HepG2 (cell line): Measurements from ENCODE around the gene C9orf78. TPM values are rescaled to one million over a fixed set of nuclear protein-coding genes. Genes with fewer than 3 reads are reported as not detected.

Experiments
- BHLHE40 ChIP-seq: IDR thresholded peaks from 2 replicates; pipeline ENCODE4 v1.6.1; 2011; ENCODE audit warnings: low read length, improper control_type of control experiment
- DMAP1 ChIP-seq: IDR thresholded peaks from 2 replicates; pipeline ENCODE4 v1.6.1; 2016
- ISL2 ChIP-seq: sonication (generic); formaldehyde crosslinking; IDR thresholded peaks from 2 replicates; pipeline ENCODE4 v1.5.0; 2020; ENCODE audit warnings: missing genetic modification reagents
- KAT2B ChIP-seq: fragments of 150-350 bp; IDR thresholded peaks from 2 replicates; pipeline ENCODE4 v1.6.1; 2014; ENCODE audit warnings: low read depth, low read length, borderline replicate concordance
- KDM1A ChIP-seq: IDR thresholded peaks from 2 replicates; pipeline ENCODE4 v1.6.1; 2016; ENCODE audit warnings: missing compliant biosample characterization
- KDM3A ChIP-seq: IDR thresholded peaks from 2 replicates; pipeline ENCODE4 v1.6.1; 2018; ENCODE audit warnings: low read depth, missing compliant biosample characterization
- MEIS1 ChIP-seq: sonication (generic); formaldehyde crosslinking; IDR thresholded peaks from 2 replicates; pipeline ENCODE4 v1.9.0; 2021; ENCODE audit warnings: mild to moderate bottlenecking, missing genetic modification reagents, moderate library complexity, borderline replicate concordance
- POLR2AphosphoS2 ChIP-seq: IDR thresholded peaks from 2 replicates; pipeline ENCODE4 v1.6.1; 2011; ENCODE audit warnings: low read depth, low read length, improper control_type of control experiment
- SIN3A ChIP-seq: IDR thresholded peaks from 2 replicates; pipeline ENCODE4 v1.6.1; 2011; ENCODE audit warnings: low read depth, mild to moderate bottlenecking, control low read depth, low read length, borderline replicate concordance
- SUZ12 ChIP-seq: fragments of 150-350 bp; IDR thresholded peaks from 2 replicates; pipeline ENCODE4 v1.6.1; 2014; ENCODE audit warnings: low read depth, low read length
- ZC3H4 ChIP-seq: sonication (generic); formaldehyde crosslinking; IDR thresholded peaks from 2 replicates; pipeline ENCODE4 v1.4.0; 2020; ENCODE audit warnings: missing genetic modification reagents, borderline replicate concordance
- ZNF138 ChIP-seq: sonication (generic); formaldehyde crosslinking; IDR thresholded peaks from 2 replicates; pipeline ENCODE4 v1.5.0; 2020; ENCODE audit warnings: mild to moderate bottlenecking, low read depth, missing genetic modification reagents
- ZNF20 ChIP-seq: sonication (generic); formaldehyde crosslinking; IDR thresholded peaks from 2 replicates; pipeline ENCODE4 v1.4.0; 2020; ENCODE audit warnings: mild to moderate bottlenecking, moderate library complexity, missing genetic modification reagents
- ZNF230 ChIP-seq: sonication (generic); formaldehyde crosslinking; IDR thresholded peaks from 2 replicates; pipeline ENCODE4 v1.4.0; 2020; ENCODE audit warnings: mild to moderate bottlenecking, missing genetic modification reagents
- ZNF383 ChIP-seq: sonication (generic); formaldehyde crosslinking; IDR thresholded peaks from 2 replicates; pipeline ENCODE4 v1.4.0; 2020; ENCODE audit warnings: missing genetic modification reagents, mild to moderate bottlenecking, borderline replicate concordance
- ZNF556 ChIP-seq: sonication (generic); formaldehyde crosslinking; IDR thresholded peaks from 2 replicates; pipeline ENCODE4 v1.4.0; 2020; ENCODE audit warnings: mild to moderate bottlenecking, missing genetic modification reagents, borderline replicate concordance
- ZNF674 ChIP-seq: sonication (generic); formaldehyde crosslinking; IDR thresholded peaks from 2 replicates; pipeline ENCODE4 v1.5.0; 2020; ENCODE audit warnings: low read depth, mild to moderate bottlenecking, missing genetic modification reagents
- polyA plus RNA-seq, 8 experiments: library from polyadenylated mRNA; depleted of rRNA in 3 of 8; stranded (reverse) in 7 of 8; unstranded in 1 of 8; fragments of >200 nt; fragmentation: Illumina TruSeq in 4 of 8; extraction: Trizol in 4 of 8; gene quantifications; 2 replicates each; pipeline versions ENCODE4 v1.2.1 to v1.2.3, GENCODE V29; 2011 to 2016; ENCODE audit warnings: low read depth in 4 of 8, missing spikeins in 1 of 8, mixed read lengths in 1 of 8; ENCODE audit not compliant: insufficient read depth in 1 of 8
- total RNA-seq, 5 experiments: library from RNA; depleted of rRNA; stranded (reverse); fragments of >200 nt; fragmentation: Illumina TruSeq; extraction: Trizol; gene quantifications; 2 replicates each; pipeline ENCODE4 v1.2.3, GENCODE V29; 2016; ENCODE audit warnings: low read depth in 1 of 5
- TF ChIP-seq, protein P1 (sequence below): sonication (generic); formaldehyde crosslinking; IDR thresholded peaks from 2 replicates; pipeline ENCODE4 v1.9.0; 2021; ENCODE audit warnings: mild to moderate bottlenecking, missing genetic modification reagents
- TF ChIP-seq, protein P2 (sequence below): sonication (generic); formaldehyde crosslinking; IDR thresholded peaks from 2 replicates; pipeline ENCODE4 v1.4.0; 2020; ENCODE audit warnings: mild to moderate bottlenecking, missing genetic modification reagents

C9orf78 gene
- total and polyA plus RNA-seq, 2 of the 13 experiments (the other 11 are each of a cell fraction or from before 2014, with no cell fraction given), result 18.4 to 35.5 TPM

GRCh38 chr9:129884220-129885017 lies 49.3 kb upstream of the C9orf78 start (continued):
- TF ChIP-seq, protein P1, sequence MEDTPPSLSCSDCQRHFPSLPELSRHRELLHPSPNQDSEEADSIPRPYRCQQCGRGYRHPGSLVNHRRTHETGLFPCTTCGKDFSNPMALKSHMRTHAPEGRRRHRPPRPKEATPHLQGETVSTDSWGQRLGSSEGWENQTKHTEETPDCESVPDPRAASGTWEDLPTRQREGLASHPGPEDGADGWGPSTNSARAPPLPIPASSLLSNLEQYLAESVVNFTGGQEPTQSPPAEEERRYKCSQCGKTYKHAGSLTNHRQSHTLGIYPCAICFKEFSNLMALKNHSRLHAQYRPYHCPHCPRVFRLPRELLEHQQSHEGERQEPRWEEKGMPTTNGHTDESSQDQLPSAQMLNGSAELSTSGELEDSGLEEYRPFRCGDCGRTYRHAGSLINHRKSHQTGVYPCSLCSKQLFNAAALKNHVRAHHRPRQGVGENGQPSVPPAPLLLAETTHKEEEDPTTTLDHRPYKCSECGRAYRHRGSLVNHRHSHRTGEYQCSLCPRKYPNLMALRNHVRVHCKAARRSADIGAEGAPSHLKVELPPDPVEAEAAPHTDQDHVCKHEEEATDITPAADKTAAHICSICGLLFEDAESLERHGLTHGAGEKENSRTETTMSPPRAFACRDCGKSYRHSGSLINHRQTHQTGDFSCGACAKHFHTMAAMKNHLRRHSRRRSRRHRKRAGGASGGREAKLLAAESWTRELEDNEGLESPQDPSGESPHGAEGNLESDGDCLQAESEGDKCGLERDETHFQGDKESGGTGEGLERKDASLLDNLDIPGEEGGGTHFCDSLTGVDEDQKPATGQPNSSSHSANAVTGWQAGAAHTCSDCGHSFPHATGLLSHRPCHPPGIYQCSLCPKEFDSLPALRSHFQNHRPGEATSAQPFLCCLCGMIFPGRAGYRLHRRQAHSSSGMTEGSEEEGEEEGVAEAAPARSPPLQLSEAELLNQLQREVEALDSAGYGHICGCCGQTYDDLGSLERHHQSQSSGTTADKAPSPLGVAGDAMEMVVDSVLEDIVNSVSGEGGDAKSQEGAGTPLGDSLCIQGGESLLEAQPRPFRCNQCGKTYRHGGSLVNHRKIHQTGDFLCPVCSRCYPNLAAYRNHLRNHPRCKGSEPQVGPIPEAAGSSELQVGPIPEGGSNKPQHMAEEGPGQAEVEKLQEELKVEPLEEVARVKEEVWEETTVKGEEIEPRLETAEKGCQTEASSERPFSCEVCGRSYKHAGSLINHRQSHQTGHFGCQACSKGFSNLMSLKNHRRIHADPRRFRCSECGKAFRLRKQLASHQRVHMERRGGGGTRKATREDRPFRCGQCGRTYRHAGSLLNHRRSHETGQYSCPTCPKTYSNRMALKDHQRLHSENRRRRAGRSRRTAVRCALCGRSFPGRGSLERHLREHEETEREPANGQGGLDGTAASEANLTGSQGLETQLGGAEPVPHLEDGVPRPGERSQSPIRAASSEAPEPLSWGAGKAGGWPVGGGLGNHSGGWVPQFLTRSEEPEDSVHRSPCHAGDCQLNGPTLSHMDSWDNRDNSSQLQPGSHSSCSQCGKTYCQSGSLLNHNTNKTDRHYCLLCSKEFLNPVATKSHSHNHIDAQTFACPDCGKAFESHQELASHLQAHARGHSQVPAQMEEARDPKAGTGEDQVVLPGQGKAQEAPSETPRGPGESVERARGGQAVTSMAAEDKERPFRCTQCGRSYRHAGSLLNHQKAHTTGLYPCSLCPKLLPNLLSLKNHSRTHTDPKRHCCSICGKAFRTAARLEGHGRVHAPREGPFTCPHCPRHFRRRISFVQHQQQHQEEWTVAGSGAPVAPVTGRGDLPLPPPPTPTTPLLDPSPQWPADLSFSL (CRISPR knock-in tag), result no peak
- TF ChIP-seq ISL2 (CRISPR knock-in tag), result no peak
- no peak for TF ChIP-seq SUZ12
- TF ChIP-seq ZNF674, result no peak
- TF ChIP-seq ZNF230 (CRISPR knock-in tag), result no peak
- TF ChIP-seq MEIS1 (CRISPR knock-in tag), result no peak
- no peak for TF ChIP-seq BHLHE40
- no peak for TF ChIP-seq SIN3A
- no peak for TF ChIP-seq DMAP1
- TF ChIP-seq POLR2AphosphoS2, result no peak
- TF ChIP-seq, protein P2, sequence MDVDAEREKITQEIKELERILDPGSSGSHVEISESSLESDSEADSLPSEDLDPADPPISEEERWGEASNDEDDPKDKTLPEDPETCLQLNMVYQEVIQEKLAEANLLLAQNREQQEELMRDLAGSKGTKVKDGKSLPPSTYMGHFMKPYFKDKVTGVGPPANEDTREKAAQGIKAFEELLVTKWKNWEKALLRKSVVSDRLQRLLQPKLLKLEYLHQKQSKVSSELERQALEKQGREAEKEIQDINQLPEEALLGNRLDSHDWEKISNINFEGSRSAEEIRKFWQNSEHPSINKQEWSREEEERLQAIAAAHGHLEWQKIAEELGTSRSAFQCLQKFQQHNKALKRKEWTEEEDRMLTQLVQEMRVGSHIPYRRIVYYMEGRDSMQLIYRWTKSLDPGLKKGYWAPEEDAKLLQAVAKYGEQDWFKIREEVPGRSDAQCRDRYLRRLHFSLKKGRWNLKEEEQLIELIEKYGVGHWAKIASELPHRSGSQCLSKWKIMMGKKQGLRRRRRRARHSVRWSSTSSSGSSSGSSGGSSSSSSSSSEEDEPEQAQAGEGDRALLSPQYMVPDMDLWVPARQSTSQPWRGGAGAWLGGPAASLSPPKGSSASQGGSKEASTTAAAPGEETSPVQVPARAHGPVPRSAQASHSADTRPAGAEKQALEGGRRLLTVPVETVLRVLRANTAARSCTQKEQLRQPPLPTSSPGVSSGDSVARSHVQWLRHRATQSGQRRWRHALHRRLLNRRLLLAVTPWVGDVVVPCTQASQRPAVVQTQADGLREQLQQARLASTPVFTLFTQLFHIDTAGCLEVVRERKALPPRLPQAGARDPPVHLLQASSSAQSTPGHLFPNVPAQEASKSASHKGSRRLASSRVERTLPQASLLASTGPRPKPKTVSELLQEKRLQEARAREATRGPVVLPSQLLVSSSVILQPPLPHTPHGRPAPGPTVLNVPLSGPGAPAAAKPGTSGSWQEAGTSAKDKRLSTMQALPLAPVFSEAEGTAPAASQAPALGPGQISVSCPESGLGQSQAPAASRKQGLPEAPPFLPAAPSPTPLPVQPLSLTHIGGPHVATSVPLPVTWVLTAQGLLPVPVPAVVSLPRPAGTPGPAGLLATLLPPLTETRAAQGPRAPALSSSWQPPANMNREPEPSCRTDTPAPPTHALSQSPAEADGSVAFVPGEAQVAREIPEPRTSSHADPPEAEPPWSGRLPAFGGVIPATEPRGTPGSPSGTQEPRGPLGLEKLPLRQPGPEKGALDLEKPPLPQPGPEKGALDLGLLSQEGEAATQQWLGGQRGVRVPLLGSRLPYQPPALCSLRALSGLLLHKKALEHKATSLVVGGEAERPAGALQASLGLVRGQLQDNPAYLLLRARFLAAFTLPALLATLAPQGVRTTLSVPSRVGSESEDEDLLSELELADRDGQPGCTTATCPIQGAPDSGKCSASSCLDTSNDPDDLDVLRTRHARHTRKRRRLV (CRISPR knock-in tag), result no peak
- no peak for TF ChIP-seq ZNF383 (CRISPR knock-in tag)
- TF ChIP-seq ZC3H4 (CRISPR knock-in tag), result no peak
- TF ChIP-seq KDM1A (CRISPR knock-in tag), result no peak
- no peak for TF ChIP-seq ZNF138 (CRISPR knock-in tag)
- TF ChIP-seq KDM3A (CRISPR knock-in tag), result no peak
- no peak for TF ChIP-seq KAT2B
- no peak for TF ChIP-seq ZNF20 (CRISPR knock-in tag)
- TF ChIP-seq ZNF556 (CRISPR knock-in tag), result no peak; the same call in 1 of the 2 replicates
